Uterus (tissue), 4 donors: ENCODE data around the gene ZCCHC12. TPM values are rescaled to one million over a fixed set of nuclear protein-coding genes. Genes with fewer than 3 reads are reported as not detected.

ENCODE experiments used
- DNase-seq, 2 donors: peaks; one replicate each; pipeline ENCODE4 v3.0.0-alpha.2; 2019 to 2020
- H3K27ac ChIP-seq, 2 donors: fragments of 200-600 bp; sonication (generic); 1 replicate in 1 of 2; 2 replicates in 1 of 2; pipeline ENCODE4 v1.5.1; 2016 to 2018
- H3K27me3 ChIP-seq, 2 donors: fragments of 200-600 bp; sonication (generic); one replicate each; pipeline ENCODE4 v1.5.1; 2018 to 2019; ENCODE audit warnings: control low read depth in 1 of 2
- H3K36me3 ChIP-seq, 2 donors: fragments of 200-600 bp; sonication (generic); one replicate each; pipeline ENCODE4 v1.5.1; 2019; ENCODE audit warnings: control low read depth in 1 of 2
- H3K4me1 ChIP-seq, 2 donors: fragments of 200-600 bp; sonication (generic); one replicate each; pipeline ENCODE4 v1.5.1; 2018 to 2019; ENCODE audit warnings: control low read depth in 1 of 2
- H3K4me3 ChIP-seq, 2 donors: fragments of 200-600 bp; sonication (generic); 1 replicate in 1 of 2; 2 replicates in 1 of 2; pipeline ENCODE4 v1.5.1; 2018 to 2019; ENCODE audit warnings: mild to moderate bottlenecking in 1 of 2
- H3K9me3 ChIP-seq, 2 donors: fragments of 200-600 bp; sonication (generic); one replicate each; pipeline ENCODE4 v1.5.1; 2019; ENCODE audit warnings: control low read depth in 1 of 2
- POLR2A ChIP-seq, 2 donors: fragments of 450-650 bp; IDR thresholded peaks; one replicate each; pipeline ENCODE4 v1.6.1; 2016; ENCODE audit warnings: antibody characterized with exemption in 2 of 2, mild to moderate bottlenecking in 1 of 2, moderate library complexity in 1 of 2
- intact Hi-C: fragments of 100-400 bp; cut with DNase I; formaldehyde crosslinking; loops from one replicate; pipeline ENCODE4 v1.15.1; 2023; ENCODE audit warnings: low total_unique reads
- total RNA-seq, 4 donors: library from RNA; depleted of rRNA in 3 of 4; stranded (reverse); fragments of >200 nt in 3 of 4; gene quantifications; one replicate each; pipeline versions ENCODE4 v1.1.0 to v1.2.4, GENCODE V29; 2014 to 2023
- TF ChIP-seq, protein P1 (sequence below), 4 experiments: fragments of 200-600 bp in 2 of 4; fragments of 450-650 bp in 2 of 4; sonication (generic) in 2 of 4; IDR thresholded peaks; one replicate each; pipeline ENCODE4 v1.5.1; 2016 to 2019; ENCODE audit warnings: antibody characterized with exemption in 4 of 4, mild to moderate bottlenecking in 2 of 4, moderate library complexity in 1 of 4
- donor health status: DM: yes; HTN: yes; CAD: no.

The ZCCHC12 gene
- total RNA-seq, 4 donors from 2014 or later = 37.9 to 114 (median 61.1) TPM

DNA sequence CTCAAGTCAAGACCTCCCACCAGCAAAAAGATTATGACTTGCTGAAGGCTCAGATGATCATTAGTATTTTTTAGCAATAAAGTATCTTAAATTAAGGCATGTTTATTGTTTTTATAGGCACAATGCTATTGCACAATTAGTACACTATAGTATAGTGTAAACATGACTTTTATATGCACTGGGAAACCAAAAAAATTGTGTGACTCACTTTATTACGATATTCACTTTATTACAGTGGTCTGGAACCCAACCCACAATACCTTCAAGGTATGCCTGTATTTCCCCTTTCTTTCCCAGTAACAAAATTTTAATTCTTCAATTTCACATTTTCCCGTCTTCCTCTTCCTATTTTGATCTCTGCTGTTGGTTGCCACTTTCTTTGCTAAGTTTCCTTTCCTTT lies 37.7 kb downstream of the ZCCHC12 start:
- no peak for DNase-seq
- H3K4me1 ChIP-seq = no peaks in the 10 kb centered on the region
- H3K4me3 ChIP-seq = no peak overlapping the region
- H3K9me3 ChIP-seq = no peaks in the 10 kb centered on the region
- TF ChIP-seq, protein P1, sequence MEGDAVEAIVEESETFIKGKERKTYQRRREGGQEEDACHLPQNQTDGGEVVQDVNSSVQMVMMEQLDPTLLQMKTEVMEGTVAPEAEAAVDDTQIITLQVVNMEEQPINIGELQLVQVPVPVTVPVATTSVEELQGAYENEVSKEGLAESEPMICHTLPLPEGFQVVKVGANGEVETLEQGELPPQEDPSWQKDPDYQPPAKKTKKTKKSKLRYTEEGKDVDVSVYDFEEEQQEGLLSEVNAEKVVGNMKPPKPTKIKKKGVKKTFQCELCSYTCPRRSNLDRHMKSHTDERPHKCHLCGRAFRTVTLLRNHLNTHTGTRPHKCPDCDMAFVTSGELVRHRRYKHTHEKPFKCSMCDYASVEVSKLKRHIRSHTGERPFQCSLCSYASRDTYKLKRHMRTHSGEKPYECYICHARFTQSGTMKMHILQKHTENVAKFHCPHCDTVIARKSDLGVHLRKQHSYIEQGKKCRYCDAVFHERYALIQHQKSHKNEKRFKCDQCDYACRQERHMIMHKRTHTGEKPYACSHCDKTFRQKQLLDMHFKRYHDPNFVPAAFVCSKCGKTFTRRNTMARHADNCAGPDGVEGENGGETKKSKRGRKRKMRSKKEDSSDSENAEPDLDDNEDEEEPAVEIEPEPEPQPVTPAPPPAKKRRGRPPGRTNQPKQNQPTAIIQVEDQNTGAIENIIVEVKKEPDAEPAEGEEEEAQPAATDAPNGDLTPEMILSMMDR (IDR thresholded peaks at IDR 0.05) = no peak
- no peak for TF ChIP-seq POLR2A (IDR thresholded peaks at IDR 0.05)
- no peaks in the 10 kb centered on the region for H3K36me3 ChIP-seq
- H3K27ac ChIP-seq = no peak overlapping the region
- intact Hi-C loops = no loop called here
- H3K27me3 ChIP-seq = no peaks in the 10 kb centered on the region

DNA sequence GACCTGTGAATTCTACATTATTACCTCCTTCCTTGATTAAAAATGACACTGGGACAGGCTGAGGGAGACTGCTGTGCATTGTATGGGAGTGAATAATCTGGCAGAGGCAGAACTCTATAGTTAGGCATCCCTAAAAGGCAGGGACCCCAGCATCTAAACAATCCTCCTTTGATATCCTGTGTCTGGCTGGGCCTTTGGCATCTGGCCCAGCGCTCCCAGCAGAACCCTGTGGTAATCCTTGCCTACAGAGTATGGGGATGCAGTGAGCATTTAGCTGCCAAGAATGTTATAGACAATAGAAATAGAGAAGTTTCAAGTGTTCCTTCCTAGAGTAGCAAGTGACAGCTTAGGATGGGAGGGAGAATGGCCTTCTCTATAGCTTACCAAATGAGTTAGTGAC lies 38.5 kb downstream of the ZCCHC12 start:
- intact Hi-C loops = no loop called here
- H3K4me1 ChIP-seq = no peaks in the 10 kb centered on the region
- no peaks in the 10 kb centered on the region for H3K36me3 ChIP-seq
- H3K27ac ChIP-seq = no peak overlapping the region
- no peak overlapping the region for H3K4me3 ChIP-seq
- H3K27me3 ChIP-seq = no peaks in the 10 kb centered on the region
- no peak for DNase-seq
- no peaks in the 10 kb centered on the region for H3K9me3 ChIP-seq
- TF ChIP-seq POLR2A (IDR thresholded peaks at IDR 0.05) = no peak
- TF ChIP-seq, protein P1 (IDR thresholded peaks at IDR 0.05) = no peak

DNA sequence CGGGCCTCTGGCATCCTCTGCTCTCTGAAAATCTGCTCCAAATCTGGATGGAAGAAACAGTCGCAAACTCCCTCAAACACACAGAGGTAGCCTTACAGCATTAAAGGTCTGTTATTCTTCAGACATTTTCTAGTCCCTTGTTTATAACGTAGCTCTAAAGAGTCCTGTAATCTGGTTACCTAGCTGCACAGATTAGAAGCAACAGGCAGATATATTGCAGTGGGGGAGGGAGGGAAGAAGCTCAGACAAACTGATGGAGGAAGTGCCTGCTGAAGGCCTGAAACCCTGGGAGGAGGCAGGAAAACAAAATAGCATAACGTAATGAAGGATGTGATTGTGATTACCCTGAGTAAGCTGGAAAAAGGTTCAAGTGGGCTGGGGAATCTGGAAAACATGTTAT lies 39.4 kb downstream of the ZCCHC12 start:
- Histone ChIP-seq H3K4me3 (no peak overlapping the region), H3K27me3 (no peaks in the 10 kb centered on the region), H3K9me3 (no peaks in the 10 kb centered on the region), H3K27ac (peak overlapping the region in 1 of 2 donors; percentile 11), H3K36me3 (no peaks in the 10 kb centered on the region), H3K4me1 (no peaks in the 10 kb centered on the region)
- no peak for DNase-seq
- no peak for TF ChIP-seq POLR2A (IDR thresholded peaks at IDR 0.05)
- TF ChIP-seq, protein P1 (IDR thresholded peaks at IDR 0.05) = no peak
- intact Hi-C loops = no loop called here

DNA sequence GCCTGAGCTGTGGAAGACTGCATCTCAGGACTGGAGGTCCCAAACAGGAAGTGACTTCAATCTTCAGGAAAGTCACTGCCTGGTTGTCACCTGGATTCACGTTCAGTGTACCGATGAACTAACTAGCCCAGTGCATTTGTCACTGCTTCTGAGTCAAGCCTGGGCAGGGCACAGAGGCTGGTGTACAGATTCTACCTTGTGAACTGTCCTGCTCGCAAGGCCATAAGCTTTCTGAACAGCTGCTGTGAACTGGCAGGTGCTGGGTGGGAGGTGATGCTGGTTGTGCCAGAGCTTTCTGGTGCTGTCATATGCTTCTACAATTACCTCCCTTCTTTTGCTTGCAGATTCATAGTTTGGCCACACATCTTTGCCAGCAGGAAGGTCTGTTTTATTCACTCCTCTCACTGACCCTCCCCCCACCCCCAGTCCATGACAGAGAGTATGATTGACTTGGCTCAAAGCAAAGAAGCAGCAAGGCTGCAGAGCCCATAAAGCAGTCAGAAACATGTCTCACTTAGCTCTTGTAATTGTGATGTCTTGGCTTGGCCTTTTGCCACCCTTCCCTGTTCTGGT lies 40.5 kb downstream of the ZCCHC12 start:
- Histone ChIP-seq H3K4me1 (no peaks in the 10 kb centered on the region), H3K9me3 (no peaks in the 10 kb centered on the region), H3K36me3 (no peaks in the 10 kb centered on the region), H3K27ac (no peak overlapping the region), H3K4me3 (no peak overlapping the region), H3K27me3 (no peaks in the 10 kb centered on the region)
- TF ChIP-seq, protein P1 (IDR thresholded peaks at IDR 0.05) = no peak
- TF ChIP-seq POLR2A (IDR thresholded peaks at IDR 0.05) = no peak
- no peak for DNase-seq
- intact Hi-C loops = no loop called here

DNA sequence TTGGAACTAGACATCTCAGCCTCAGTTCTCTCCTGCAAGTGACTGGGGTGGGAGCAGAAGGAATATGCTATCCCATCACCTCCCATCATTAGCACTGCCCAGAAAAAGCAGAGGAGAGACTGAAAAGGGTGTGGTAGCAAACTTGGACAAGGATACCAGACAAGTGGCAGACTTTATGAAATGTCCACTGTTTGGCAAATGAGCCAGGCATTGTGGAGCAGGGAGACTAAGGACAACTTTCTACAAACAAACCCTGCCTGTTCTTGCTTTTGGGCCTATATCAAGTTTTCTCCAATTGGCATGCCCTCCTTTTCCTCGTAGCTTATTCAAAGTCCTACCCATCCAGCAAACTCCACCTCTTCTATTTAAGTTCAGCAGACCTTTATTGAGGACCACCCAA lies 41.6 kb downstream of the ZCCHC12 start:
- no peak for DNase-seq
- intact Hi-C loops = no loop called here
- no peaks in the 10 kb centered on the region for H3K9me3 ChIP-seq
- H3K27ac ChIP-seq = no peak overlapping the region
- no peak overlapping the region for H3K4me3 ChIP-seq
- H3K27me3 ChIP-seq = no peaks in the 10 kb centered on the region
- H3K4me1 ChIP-seq = no peaks in the 10 kb centered on the region
- H3K36me3 ChIP-seq = no peaks in the 10 kb centered on the region
- TF ChIP-seq POLR2A (IDR thresholded peaks at IDR 0.05) = no peak
- TF ChIP-seq, protein P1 (IDR thresholded peaks at IDR 0.05) = no peak
